NT2/D1 (cell line): ENCODE data around the gene ARL8B.

Experiments used
- SUZ12 ChIP-seq: IDR thresholded peaks from 2 replicates; pipeline ENCODE4 v1.6.1; 2011; ENCODE audit not compliant: insufficient read length, insufficient read depth; ENCODE audit errors: extremely low read depth
- YY1 ChIP-seq: IDR thresholded peaks from 2 replicates; pipeline ENCODE4 v1.6.1; 2011; ENCODE audit not compliant: insufficient read length, insufficient read depth

GRCh38 chr3:5134499-5134898, 12.4 kb downstream of the ARL8B start:
- TF ChIP-seq SUZ12 (no peak), YY1 (no peak)
